Glutamatergic neuron (in vitro differentiated cells): Measurements from ENCODE around the gene SIRT7. TPM values are rescaled to one million over a fixed set of nuclear protein-coding genes. Genes with fewer than 3 reads are reported as not detected.

Source experiments
- DNase-seq: peaks from one replicate; pipeline ENCODE4 v3.0.0; 2022
- H3K27ac Mint-ChIP-seq: one replicate; pipeline ENCODE4 v1.8.0; 2020; ENCODE audit warnings: mild to moderate bottlenecking, mixed read lengths, inconsistent platforms; ENCODE audit not compliant: unreplicated experiment
- H3K27me3 Mint-ChIP-seq: one replicate; pipeline ENCODE4 v1.8.0; 2020; ENCODE audit warnings: mild to moderate bottlenecking, moderate library complexity, mixed read lengths, inconsistent platforms; ENCODE audit not compliant: unreplicated experiment
- H3K36me3 Mint-ChIP-seq: one replicate; pipeline ENCODE4 v1.8.0; 2020; ENCODE audit warnings: mild to moderate bottlenecking, mixed read lengths, inconsistent platforms; ENCODE audit not compliant: unreplicated experiment
- H3K4me1 Mint-ChIP-seq: one replicate; pipeline ENCODE4 v1.8.0; 2020; ENCODE audit warnings: mild to moderate bottlenecking, low read depth, mixed read lengths, inconsistent platforms; ENCODE audit not compliant: unreplicated experiment
- H3K4me3 Mint-ChIP-seq: one replicate; pipeline ENCODE4 v1.8.0; 2020; ENCODE audit warnings: mild to moderate bottlenecking, mixed read lengths, inconsistent platforms; ENCODE audit not compliant: unreplicated experiment
- H3K9me3 Mint-ChIP-seq: one replicate; pipeline ENCODE4 v1.8.0; 2020; ENCODE audit warnings: mild to moderate bottlenecking, moderate library complexity, mixed read lengths, inconsistent platforms; ENCODE audit not compliant: unreplicated experiment
- total RNA-seq: library from RNA; stranded (reverse); fragmentation: NEBNext Ultra II Directional; extraction: Animal tissue kit (Norgen Biotek cat#: 25700); gene quantifications from one replicate; pipeline ENCODE4 v1.2.1, GENCODE V29; 2021; ENCODE audit not compliant: unreplicated experiment
- TF ChIP-seq, protein P1 (sequence below): fragments of 200-600 bp; sonication (generic); IDR thresholded peaks from one replicate; pipeline ENCODE4 v1.5.0; 2021; ENCODE audit not compliant: partially characterized antibody, unreplicated experiment

SIRT7 gene
- total RNA-seq, 1 donor from 2014 or later, result 38.7 TPM

DNA sequence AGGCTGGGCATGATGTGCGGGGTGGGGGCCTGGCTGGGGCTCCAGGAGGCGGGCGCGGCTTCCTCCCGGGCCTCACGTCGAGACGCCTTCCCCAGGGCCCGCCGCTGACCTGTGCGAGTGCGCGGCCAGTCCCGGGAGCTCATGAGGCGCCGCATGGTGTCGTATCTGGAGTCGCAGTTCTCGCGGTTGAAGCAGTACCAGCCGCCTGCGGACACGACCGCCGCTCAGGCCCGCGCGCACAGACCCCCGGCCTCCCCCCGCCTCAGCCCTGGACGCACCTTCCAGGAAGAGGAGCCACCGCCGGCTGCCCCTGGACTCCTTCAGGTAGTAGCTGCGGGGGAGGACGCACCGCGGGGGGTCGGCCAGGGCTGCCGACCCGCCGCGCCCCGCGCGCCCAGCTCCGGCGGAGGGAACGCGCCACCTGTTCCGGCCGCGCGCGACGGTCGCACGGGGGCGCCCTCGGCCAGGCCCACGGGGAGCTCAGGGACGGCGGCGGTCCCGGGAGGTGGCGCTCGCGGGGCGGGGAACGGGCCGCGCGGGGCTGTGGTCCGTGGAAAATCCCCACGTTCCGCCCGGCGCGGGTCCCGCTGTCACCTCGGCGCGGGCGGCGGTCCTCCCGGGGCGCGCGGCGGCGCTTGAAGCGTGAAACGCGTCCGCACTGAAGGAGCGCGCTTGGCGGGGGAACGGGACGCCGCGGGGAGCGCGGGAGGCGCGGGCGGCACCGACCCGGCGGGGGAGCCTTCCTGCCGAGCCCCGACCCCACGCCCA, 41.6 kb upstream of the SIRT7 start:
- peaks cover 13% of the 10 kb centered on the region for H3K27me3 Mint-ChIP-seq
- TF ChIP-seq, protein P1, sequence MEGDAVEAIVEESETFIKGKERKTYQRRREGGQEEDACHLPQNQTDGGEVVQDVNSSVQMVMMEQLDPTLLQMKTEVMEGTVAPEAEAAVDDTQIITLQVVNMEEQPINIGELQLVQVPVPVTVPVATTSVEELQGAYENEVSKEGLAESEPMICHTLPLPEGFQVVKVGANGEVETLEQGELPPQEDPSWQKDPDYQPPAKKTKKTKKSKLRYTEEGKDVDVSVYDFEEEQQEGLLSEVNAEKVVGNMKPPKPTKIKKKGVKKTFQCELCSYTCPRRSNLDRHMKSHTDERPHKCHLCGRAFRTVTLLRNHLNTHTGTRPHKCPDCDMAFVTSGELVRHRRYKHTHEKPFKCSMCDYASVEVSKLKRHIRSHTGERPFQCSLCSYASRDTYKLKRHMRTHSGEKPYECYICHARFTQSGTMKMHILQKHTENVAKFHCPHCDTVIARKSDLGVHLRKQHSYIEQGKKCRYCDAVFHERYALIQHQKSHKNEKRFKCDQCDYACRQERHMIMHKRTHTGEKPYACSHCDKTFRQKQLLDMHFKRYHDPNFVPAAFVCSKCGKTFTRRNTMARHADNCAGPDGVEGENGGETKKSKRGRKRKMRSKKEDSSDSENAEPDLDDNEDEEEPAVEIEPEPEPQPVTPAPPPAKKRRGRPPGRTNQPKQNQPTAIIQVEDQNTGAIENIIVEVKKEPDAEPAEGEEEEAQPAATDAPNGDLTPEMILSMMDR, result peak; percentile 38
- H3K4me3 Mint-ChIP-seq, result no peak overlapping the region

DNA sequence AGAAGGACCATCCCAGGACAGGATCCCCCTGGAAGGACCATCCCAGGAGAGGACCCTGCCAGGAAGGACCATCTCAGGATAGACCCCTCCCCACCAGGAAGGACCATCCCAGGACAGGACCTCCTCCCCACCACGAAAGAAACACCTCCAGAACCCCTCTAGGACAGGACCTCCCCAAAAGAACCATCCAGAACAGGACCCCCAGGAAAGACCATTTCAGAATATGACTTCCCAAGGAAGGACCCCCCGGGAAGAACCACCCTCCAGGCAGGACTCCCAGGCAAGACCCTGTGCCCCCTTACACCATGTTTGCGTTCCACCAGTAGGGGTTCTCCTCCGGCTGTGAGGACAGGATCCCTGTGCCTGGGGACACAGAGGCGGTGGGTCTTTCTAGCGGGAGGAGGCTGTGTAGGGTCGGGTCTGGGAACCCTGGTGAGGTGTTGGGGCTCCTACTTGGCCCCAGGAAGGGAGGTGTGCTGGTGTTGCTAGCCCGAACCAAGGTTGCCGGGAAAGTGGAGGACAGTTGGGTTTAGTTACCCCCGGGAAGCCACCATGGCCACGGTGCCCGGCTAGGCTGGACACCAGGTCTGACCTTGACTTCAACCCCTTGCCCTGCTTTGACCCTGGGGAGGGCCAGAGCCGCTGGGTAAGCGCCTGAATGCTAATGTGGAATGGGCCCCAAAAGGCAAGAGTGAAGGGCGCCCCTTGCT, 40.8 kb upstream of the SIRT7 start:
- Mint-ChIP-seq H3K36me3 (peaks cover 4% of the 10 kb centered on the region), H3K27ac (no peak overlapping the region), H3K4me1 (peaks cover 8% of the 10 kb centered on the region), H3K9me3 (peaks cover 12% of the 10 kb centered on the region), H3K27me3 (peaks cover 10% of the 10 kb centered on the region), H3K4me3 (peak overlapping the region; percentile 79)
- DNase-seq, result no peak
- TF ChIP-seq, protein P1, result no peak

More for the DNA sequence above, 41.6 kb upstream of the SIRT7 start:
- no peak overlapping the region for H3K27ac Mint-ChIP-seq
- H3K9me3 Mint-ChIP-seq, result peaks cover 14% of the 10 kb centered on the region
- peak; percentile 76 for DNase-seq
- H3K36me3 Mint-ChIP-seq, result peaks cover 4% of the 10 kb centered on the region
- peaks cover 11% of the 10 kb centered on the region for H3K4me1 Mint-ChIP-seq

DNA sequence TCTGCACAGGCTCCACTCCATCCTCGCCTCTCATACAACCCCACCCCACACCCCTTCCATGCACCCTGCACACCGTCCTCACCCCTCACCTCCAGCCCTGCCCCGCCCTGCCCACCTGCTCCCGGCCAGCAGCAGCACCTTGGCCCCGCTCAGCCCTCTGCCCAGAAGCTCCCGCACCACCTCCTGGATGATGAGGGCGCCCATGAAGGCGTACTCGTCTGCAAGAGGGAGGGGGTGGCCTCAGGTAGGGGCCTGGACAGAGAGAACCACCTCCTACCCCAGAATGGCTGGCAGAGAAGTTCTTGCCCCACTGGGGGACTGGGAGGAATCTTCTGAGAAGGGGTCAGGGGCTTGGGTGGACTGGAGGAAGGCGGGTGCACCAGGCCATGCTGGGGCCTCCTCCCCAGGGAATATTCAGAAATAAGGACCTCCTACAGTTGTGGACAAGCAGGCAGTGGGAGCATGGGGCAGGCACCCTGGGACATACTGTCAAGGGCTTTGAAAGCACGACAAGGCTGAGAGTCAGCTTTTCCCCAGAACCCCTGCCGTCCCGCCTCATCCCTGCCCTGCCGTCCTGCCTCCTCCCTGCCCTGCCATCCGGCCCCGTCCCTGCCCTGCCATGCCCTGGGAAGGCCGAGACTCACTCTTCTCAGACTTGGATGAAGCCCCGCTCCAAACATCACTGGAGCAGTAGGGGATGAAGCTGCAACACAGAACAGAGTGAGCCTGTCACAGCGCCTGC, 39.9 kb upstream of the SIRT7 start:
- Mint-ChIP-seq H3K4me3 (peak overlapping the region; percentile 79), H3K36me3 (peaks cover 4% of the 10 kb centered on the region), H3K27ac (no peak overlapping the region), H3K4me1 (peaks cover 8% of the 10 kb centered on the region), H3K27me3 (peaks cover 10% of the 10 kb centered on the region), H3K9me3 (peaks cover 12% of the 10 kb centered on the region)
- TF ChIP-seq, protein P1, result no peak
- no peak for DNase-seq

DNA sequence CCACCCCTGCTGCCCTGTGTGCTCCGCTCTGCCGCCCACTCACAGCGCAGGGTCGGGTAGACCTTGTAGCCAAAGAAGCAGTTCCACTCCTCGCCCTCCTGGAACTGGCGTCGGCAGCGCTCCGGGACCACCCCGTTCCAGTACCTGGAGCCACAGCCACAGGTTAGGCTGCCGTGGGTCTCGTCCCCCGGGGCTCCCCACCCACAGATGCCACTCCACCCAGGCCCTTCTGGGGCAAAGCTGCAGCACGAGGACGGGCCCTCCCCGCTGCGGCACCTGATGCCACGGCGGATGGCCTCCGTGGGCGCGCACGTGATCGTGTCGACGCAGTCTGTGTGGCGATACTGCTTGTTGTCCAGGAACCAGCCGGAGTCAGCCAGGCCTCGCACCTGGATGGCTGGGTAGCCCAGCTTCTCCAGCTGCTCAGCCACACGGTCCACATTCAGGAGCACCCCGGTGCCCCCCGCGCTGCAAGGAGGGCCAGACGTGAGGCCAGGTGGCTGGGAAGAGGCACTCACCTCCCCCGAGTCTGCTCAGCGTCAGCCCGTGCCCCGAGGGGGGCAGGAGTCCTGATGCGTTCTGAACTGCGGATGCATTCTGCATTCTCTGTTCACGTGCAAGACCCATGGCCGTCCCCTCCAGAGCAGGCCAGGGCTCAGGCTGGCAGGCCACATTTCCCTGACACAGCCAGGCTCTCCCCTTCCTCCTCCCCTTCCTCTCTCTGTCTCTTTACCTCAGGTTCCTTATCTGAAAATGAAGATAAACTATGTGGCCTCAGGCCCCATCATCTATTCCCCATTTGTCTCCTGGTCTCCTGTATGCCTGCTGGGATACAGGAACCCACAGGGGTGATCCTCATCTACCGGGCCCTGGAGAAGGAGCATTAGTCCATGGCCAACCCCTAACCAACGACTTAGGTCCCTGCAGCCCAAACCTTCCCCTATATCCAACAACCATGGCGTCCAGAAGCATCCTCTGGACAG, 38.9 kb upstream of the SIRT7 start:
- no peak for DNase-seq
- Mint-ChIP-seq H3K27ac (no peak overlapping the region), H3K4me3 (peak overlapping the region; percentile 41), H3K36me3 (peaks cover 4% of the 10 kb centered on the region), H3K27me3 (peaks cover 8% of the 10 kb centered on the region), H3K9me3 (peaks cover 12% of the 10 kb centered on the region), H3K4me1 (peaks cover 8% of the 10 kb centered on the region)
- TF ChIP-seq, protein P1, result no peak
